Loucy (cell line): ENCODE results near the gene CLMP.

Experiments
- H2AFZ ChIP-seq: fragments of 200-600 bp; sonication (generic); 2 replicates; pipeline ENCODE4 v1.6.0; 2016; ENCODE audit warnings: antibody characterized with exemption, mild to moderate bottlenecking, low read length, moderate library complexity
- H3F3A ChIP-seq: fragments of 200-600 bp; 2 replicates; pipeline ENCODE4 v1.6.0; 2016; ENCODE audit warnings: antibody characterized with exemption, low read depth, mild to moderate bottlenecking
- H3K27me3 ChIP-seq: fragments of 200-600 bp; sonication (generic); 2 replicates; pipeline ENCODE4 v1.6.1; 2014; ENCODE audit warnings: low read length, mild to moderate bottlenecking; ENCODE audit not compliant: insufficient read depth, poor library complexity, severe bottlenecking
- H3K36me3 ChIP-seq: fragments of 200-600 bp; sonication (generic); 2 replicates; pipeline ENCODE4 v1.6.1; 2016; ENCODE audit warnings: low read length; ENCODE audit not compliant: insufficient read depth
- H3K4me1 ChIP-seq: fragments of 200-600 bp; sonication (generic); 2 replicates; pipeline ENCODE4 v1.5.1; 2014; ENCODE audit warnings: low read length, mild to moderate bottlenecking; ENCODE audit not compliant: insufficient read depth, poor library complexity, severe bottlenecking
- H3K4me2 ChIP-seq: fragments of 200-600 bp; sonication (generic); 2 replicates; pipeline ENCODE4 v1.6.0; 2014; ENCODE audit warnings: antibody characterized with exemption, low read length, low read depth, mild to moderate bottlenecking; ENCODE audit not compliant: poor library complexity, severe bottlenecking
- H3K4me3 ChIP-seq: fragments of 200-600 bp; sonication (generic); 2 replicates; pipeline ENCODE4 v1.5.1; 2014; ENCODE audit warnings: low read length, mild to moderate bottlenecking, mixed read lengths; ENCODE audit not compliant: poor library complexity, severe bottlenecking
- H3K79me2 ChIP-seq: fragments of 200-600 bp; sonication (generic); 2 replicates; pipeline ENCODE4 v1.6.1; 2014; ENCODE audit warnings: low read length; ENCODE audit not compliant: insufficient read depth
- H3K9ac ChIP-seq: fragments of 200-600 bp; sonication (generic); 2 replicates; pipeline ENCODE4 v1.6.0; 2014; ENCODE audit warnings: mild to moderate bottlenecking, low read depth, low read length, moderate library complexity; ENCODE audit not compliant: poor library complexity, severe bottlenecking
- H3K9me2 ChIP-seq: fragments of 200-600 bp; sonication (generic); replicated peaks from 2 replicates; pipeline ENCODE4 v1.6.1; 2016; ENCODE audit warnings: low read depth, low read length, mixed read lengths
- H3K9me3 ChIP-seq: fragments of 200-600 bp; sonication (generic); 2 replicates; pipeline ENCODE4 v1.6.1; 2014; ENCODE audit warnings: mild to moderate bottlenecking, antibody characterized with exemption, low read length, low read depth; ENCODE audit not compliant: insufficient read depth
- H4K20me1 ChIP-seq: fragments of 200-600 bp; sonication (generic); 2 replicates; pipeline ENCODE4 v1.6.0; 2014; ENCODE audit warnings: antibody characterized with exemption, low read length, mild to moderate bottlenecking; ENCODE audit not compliant: insufficient read depth, poor library complexity, severe bottlenecking
- EZH2phosphoT487 ChIP-seq: fragments of 200-600 bp; IDR thresholded peaks from 2 replicates; pipeline ENCODE4 v1.6.1; 2018; ENCODE audit warnings: antibody characterized with exemption, mild to moderate bottlenecking, moderate library complexity, borderline replicate concordance
- TF ChIP-seq, protein P1 (sequence below): fragments of 200-600 bp; sonication (generic); conservative IDR thresholded peaks from 2 replicates; pipeline ENCODE4 v1.5.1; 2014; ENCODE audit warnings: mild to moderate bottlenecking, antibody characterized with exemption, low read length

CLMP gene

GRCh38 chr11:123217897-123218296, 22.8 kb upstream of the CLMP start:
- Histone ChIP-seq H2AFZ (no peak overlapping the region), H3K27me3 (no peaks in the 10 kb centered on the region), H3K79me2 (no peaks in the 10 kb centered on the region), H3K36me3 (no peaks in the 10 kb centered on the region), H3K9me2 (no peaks in the 10 kb centered on the region), H3K4me2 (no peak overlapping the region), H3K9ac (no peak overlapping the region), H3K9me3 (no peaks in the 10 kb centered on the region), H3K4me3 (no peak overlapping the region), H3F3A (no peaks in the 10 kb centered on the region), H3K4me1 (no peaks in the 10 kb centered on the region), H4K20me1 (no peaks in the 10 kb centered on the region)
- TF ChIP-seq EZH2phosphoT487 = no peak
- TF ChIP-seq, protein P1, sequence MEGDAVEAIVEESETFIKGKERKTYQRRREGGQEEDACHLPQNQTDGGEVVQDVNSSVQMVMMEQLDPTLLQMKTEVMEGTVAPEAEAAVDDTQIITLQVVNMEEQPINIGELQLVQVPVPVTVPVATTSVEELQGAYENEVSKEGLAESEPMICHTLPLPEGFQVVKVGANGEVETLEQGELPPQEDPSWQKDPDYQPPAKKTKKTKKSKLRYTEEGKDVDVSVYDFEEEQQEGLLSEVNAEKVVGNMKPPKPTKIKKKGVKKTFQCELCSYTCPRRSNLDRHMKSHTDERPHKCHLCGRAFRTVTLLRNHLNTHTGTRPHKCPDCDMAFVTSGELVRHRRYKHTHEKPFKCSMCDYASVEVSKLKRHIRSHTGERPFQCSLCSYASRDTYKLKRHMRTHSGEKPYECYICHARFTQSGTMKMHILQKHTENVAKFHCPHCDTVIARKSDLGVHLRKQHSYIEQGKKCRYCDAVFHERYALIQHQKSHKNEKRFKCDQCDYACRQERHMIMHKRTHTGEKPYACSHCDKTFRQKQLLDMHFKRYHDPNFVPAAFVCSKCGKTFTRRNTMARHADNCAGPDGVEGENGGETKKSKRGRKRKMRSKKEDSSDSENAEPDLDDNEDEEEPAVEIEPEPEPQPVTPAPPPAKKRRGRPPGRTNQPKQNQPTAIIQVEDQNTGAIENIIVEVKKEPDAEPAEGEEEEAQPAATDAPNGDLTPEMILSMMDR = no peak

- no peaks in the 10 kb centered on the region for H3K27me3 ChIP-seq
- H3K9me2 ChIP-seq = no peaks in the 10 kb centered on the region
- no peak overlapping the region for H3K4me3 ChIP-seq
- no peaks in the 10 kb centered on the region for H3K4me1 ChIP-seq
- no peak overlapping the region for H2AFZ ChIP-seq
- H4K20me1 ChIP-seq = no peaks in the 10 kb centered on the region
- TF ChIP-seq, protein P1 = no peak
- no peak for TF ChIP-seq EZH2phosphoT487
- H3K79me2 ChIP-seq = no peaks in the 10 kb centered on the region
- no peak overlapping the region for H3K9ac ChIP-seq
- H3K4me2 ChIP-seq = no peak overlapping the region
- H3K36me3 ChIP-seq = no peaks in the 10 kb centered on the region
- H3K9me3 ChIP-seq = no peaks in the 10 kb centered on the region
- no peaks in the 10 kb centered on the region for H3F3A ChIP-seq
Measured at GRCh38 chr11:123216249-123216648, 21.2 kb upstream of the CLMP start.

- no peaks in the 10 kb centered on the region for H3K36me3 ChIP-seq
- no peaks in the 10 kb centered on the region for H3K9me3 ChIP-seq
- H3K27me3 ChIP-seq = no peaks in the 10 kb centered on the region
- H3K4me1 ChIP-seq = no peaks in the 10 kb centered on the region
- H3K4me3 ChIP-seq = no peak overlapping the region
- H3K4me2 ChIP-seq = no peak overlapping the region
- no peaks in the 10 kb centered on the region for H4K20me1 ChIP-seq
- no peak overlapping the region for H2AFZ ChIP-seq
- TF ChIP-seq, protein P1 = no peak
- no peaks in the 10 kb centered on the region for H3F3A ChIP-seq
- no peaks in the 10 kb centered on the region for H3K79me2 ChIP-seq
- H3K9ac ChIP-seq = no peak overlapping the region
- H3K9me2 ChIP-seq = no peaks in the 10 kb centered on the region
Measured at GRCh38 chr11:123214940-123215339, 19.9 kb upstream of the CLMP start.
